ENCODE measurements around the gene PEX7.

DNA sequence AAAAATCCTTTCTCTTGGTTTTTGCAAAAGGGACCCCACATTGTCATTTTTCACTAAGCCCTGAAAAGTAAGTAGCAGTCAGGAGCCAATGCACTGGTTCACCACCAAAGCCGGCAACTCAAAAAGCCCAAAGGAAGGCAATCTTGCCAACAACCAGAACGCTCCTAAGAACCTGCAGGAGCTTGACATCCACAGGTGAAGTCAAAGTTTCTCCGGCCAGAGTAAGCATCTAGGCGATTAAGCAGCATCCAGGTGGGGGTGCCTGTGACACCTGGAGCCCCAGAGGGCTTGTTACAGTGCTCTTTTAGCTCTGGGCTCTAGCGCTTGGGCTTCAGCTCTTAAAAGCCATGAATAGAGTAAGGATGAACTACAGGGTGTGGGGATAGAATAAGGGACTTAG lies 135.8 kb downstream of the PEX7 start:
- TF ChIP-seq, protein P1, sequence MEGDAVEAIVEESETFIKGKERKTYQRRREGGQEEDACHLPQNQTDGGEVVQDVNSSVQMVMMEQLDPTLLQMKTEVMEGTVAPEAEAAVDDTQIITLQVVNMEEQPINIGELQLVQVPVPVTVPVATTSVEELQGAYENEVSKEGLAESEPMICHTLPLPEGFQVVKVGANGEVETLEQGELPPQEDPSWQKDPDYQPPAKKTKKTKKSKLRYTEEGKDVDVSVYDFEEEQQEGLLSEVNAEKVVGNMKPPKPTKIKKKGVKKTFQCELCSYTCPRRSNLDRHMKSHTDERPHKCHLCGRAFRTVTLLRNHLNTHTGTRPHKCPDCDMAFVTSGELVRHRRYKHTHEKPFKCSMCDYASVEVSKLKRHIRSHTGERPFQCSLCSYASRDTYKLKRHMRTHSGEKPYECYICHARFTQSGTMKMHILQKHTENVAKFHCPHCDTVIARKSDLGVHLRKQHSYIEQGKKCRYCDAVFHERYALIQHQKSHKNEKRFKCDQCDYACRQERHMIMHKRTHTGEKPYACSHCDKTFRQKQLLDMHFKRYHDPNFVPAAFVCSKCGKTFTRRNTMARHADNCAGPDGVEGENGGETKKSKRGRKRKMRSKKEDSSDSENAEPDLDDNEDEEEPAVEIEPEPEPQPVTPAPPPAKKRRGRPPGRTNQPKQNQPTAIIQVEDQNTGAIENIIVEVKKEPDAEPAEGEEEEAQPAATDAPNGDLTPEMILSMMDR (IDR thresholded peaks at IDR 0.05; ENCODE audit: low read depth, low read length, poor library complexity, severe bottlenecking), result no peak
- TF ChIP-seq EZH2phosphoT487 (IDR thresholded peaks at IDR 0.05; ENCODE audit: borderline replicate concordance, low read length), result no peak
